Gastroesophageal sphincter (tissue), 3 donors: Measurements from ENCODE around the gene LIPC.

Experiments
- EP300 ChIP-seq: sonication (generic); formaldehyde crosslinking; IDR thresholded peaks from one replicate; pipeline ENCODE4 v1.6.1; 2017; ENCODE audit warnings: antibody characterized with exemption, mild to moderate bottlenecking
- POLR2A ChIP-seq, 2 donors: fragments of 450-650 bp; IDR thresholded peaks; one replicate each; pipeline ENCODE4 v1.6.1; 2017; ENCODE audit warnings: antibody characterized with exemption in 2 of 2, mild to moderate bottlenecking in 2 of 2, moderate library complexity in 1 of 2
- POLR2AphosphoS5 ChIP-seq: sonication (generic); formaldehyde crosslinking; IDR thresholded peaks from one replicate; pipeline ENCODE4 v1.6.1; 2017; ENCODE audit warnings: antibody characterized with exemption
- TF ChIP-seq, protein P1 (sequence below), 4 experiments: fragments of 200-600 bp in 2 of 4; fragments of 450-650 bp in 2 of 4; sonication (generic) in 1 of 4; IDR thresholded peaks; one replicate each; pipeline ENCODE4 v1.5.1; 2017 to 2019; ENCODE audit warnings: antibody characterized with exemption in 4 of 4, mild to moderate bottlenecking in 2 of 4, moderate library complexity in 2 of 4

DNA sequence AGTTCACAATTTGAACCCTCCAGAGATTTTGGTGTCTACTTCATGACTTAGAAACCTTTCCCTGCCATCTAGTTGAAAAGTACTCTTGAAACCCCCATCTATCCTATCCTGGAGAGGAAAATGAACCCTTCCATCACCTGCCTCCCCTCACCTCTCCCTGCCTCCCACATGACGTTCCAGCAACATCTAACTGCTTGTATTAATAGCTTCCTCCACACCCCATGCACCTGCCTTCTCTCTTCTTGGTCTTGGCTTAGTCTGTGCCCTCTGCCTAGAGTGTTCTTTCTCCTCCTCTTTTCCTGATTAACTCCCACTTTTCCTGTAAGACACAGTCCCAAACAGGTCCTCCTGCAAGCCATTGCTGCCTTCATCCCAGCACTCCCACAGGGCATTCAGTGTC, 107.8 kb downstream of the LIPC start:
- TF ChIP-seq POLR2AphosphoS5 (no peak), POLR2A (IDR thresholded peaks at IDR 0.05) (no peak), EP300 (no peak)
- TF ChIP-seq, protein P1, sequence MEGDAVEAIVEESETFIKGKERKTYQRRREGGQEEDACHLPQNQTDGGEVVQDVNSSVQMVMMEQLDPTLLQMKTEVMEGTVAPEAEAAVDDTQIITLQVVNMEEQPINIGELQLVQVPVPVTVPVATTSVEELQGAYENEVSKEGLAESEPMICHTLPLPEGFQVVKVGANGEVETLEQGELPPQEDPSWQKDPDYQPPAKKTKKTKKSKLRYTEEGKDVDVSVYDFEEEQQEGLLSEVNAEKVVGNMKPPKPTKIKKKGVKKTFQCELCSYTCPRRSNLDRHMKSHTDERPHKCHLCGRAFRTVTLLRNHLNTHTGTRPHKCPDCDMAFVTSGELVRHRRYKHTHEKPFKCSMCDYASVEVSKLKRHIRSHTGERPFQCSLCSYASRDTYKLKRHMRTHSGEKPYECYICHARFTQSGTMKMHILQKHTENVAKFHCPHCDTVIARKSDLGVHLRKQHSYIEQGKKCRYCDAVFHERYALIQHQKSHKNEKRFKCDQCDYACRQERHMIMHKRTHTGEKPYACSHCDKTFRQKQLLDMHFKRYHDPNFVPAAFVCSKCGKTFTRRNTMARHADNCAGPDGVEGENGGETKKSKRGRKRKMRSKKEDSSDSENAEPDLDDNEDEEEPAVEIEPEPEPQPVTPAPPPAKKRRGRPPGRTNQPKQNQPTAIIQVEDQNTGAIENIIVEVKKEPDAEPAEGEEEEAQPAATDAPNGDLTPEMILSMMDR (IDR thresholded peaks at IDR 0.05): no peak
